Upper lobe of right lung (tissue), 1 donor: ENCODE measurements around the gene FAM53B. TPM values are rescaled to one million over a fixed set of nuclear protein-coding genes. Genes with fewer than 3 reads are reported as not detected.
A peak's percentile ranks its signal among the peaks of the same experiment; 100 is the strongest.

ENCODE experiments used
- ATAC-seq: fragments of 200-7000 bp; cut with Tn5 transposase; one replicate; pipeline ENCODE4 v1.9.1; 2020; ENCODE audit warnings: mild to moderate bottlenecking, moderate library complexity
- DNase-seq: peaks from one replicate; pipeline ENCODE4 v3.0.0-alpha.2; 2020
- H3K27ac ChIP-seq: fragments of 200-600 bp; one replicate; pipeline ENCODE4 v1.8.0; 2022
- H3K27me3 ChIP-seq: fragments of 200-600 bp; one replicate; pipeline ENCODE4 v1.8.0; 2022; ENCODE audit warnings: mild to moderate bottlenecking
- H3K36me3 ChIP-seq: fragments of 200-600 bp; one replicate; pipeline ENCODE4 v1.8.0; 2022
- H3K4me1 ChIP-seq: fragments of 200-600 bp; one replicate; pipeline ENCODE4 v1.8.0; 2022
- H3K4me3 ChIP-seq: fragments of 200-600 bp; one replicate; pipeline ENCODE4 v1.8.0; 2022; ENCODE audit warnings: mild to moderate bottlenecking
- H3K9me3 ChIP-seq: fragments of 200-600 bp; one replicate; pipeline ENCODE4 v1.8.0; 2022
- CTCF ChIP-seq: fragments of 200-600 bp; IDR thresholded peaks from one replicate; pipeline ENCODE4 v1.8.0; 2022; ENCODE audit warnings: antibody characterized with exemption
- intact Hi-C: fragments of 100-400 bp; cut with DNase I; formaldehyde crosslinking; loops from one replicate; pipeline ENCODE4 v1.11.0; 2022
- total RNA-seq: library from RNA; stranded (reverse); fragmentation: NEBNext Ultra II Directional; extraction: Animal tissue kit (Norgen Biotek cat#: 25700); gene quantifications from one replicate; pipeline ENCODE4 v1.2.1, GENCODE V29; 2021
- donor health status: DM: no; HTN: yes; CAD: no; lungs with severe emphysema.

The FAM53B gene
- total RNA-seq, 1 donor from 2014 or later, result 31.4 TPM

- TF ChIP-seq CTCF, result no peak
- no peak for ATAC-seq
- intact Hi-C loops, result loop anchor here (10.0 kb wide), 1 partner anchor 89 kb away; no protein-coding TSS in a partner anchor
- Histone ChIP-seq H3K4me3 (no peak overlapping the region), H3K27ac (peak overlapping the region; percentile 43), H3K4me1 (peaks cover 72% of the 10 kb centered on the region), H3K9me3 (no peaks in the 10 kb centered on the region), H3K36me3 (no peaks in the 10 kb centered on the region), H3K27me3 (no peaks in the 10 kb centered on the region)
- peak; percentile 35 for DNase-seq
Observed at GRCh38 chr10:124733571-124734245, 10.5 kb downstream of the FAM53B start.

GRCh38 chr10:124732931-124733570, 11.1 kb downstream of the FAM53B start:
- DNase-seq, result peak; percentile 84
- H3K9me3 ChIP-seq, result no peaks in the 10 kb centered on the region
- H3K4me1 ChIP-seq, result peaks cover 70% of the 10 kb centered on the region
- intact Hi-C loops, result loop anchor here (10.0 kb wide), 1 partner anchor 88 kb away; no protein-coding TSS in a partner anchor
- peak overlapping the region; percentile 43 for H3K27ac ChIP-seq
- H3K36me3 ChIP-seq, result no peaks in the 10 kb centered on the region
- H3K4me3 ChIP-seq, result no peak overlapping the region
- TF ChIP-seq CTCF, result no peak
- H3K27me3 ChIP-seq, result no peaks in the 10 kb centered on the region
- ATAC-seq, result peak; percentile 66

- ATAC-seq (no peak), DNase-seq (peak; percentile 21)
- TF ChIP-seq CTCF, result no peak
- Histone ChIP-seq H3K9me3 (no peaks in the 10 kb centered on the region), H3K4me1 (peaks cover 62% of the 10 kb centered on the region), H3K36me3 (no peaks in the 10 kb centered on the region), H3K4me3 (no peak overlapping the region), H3K27me3 (no peaks in the 10 kb centered on the region), H3K27ac (no peak overlapping the region)
- intact Hi-C loops, result loop anchor here (10.0 kb wide), 1 partner anchor 87 kb away; no protein-coding TSS in a partner anchor
Observed at GRCh38 chr10:124731551-124731950, 12.6 kb downstream of the FAM53B start.

- no peak overlapping the region for H3K27ac ChIP-seq
- TF ChIP-seq CTCF, result no peak
- peaks cover 54% of the 10 kb centered on the region for H3K4me1 ChIP-seq
- no peaks in the 10 kb centered on the region for H3K36me3 ChIP-seq
- no peak for DNase-seq
- intact Hi-C loops, result loop anchor here (10.0 kb wide), 1 partner anchor 86 kb away; no protein-coding TSS in a partner anchor
- no peaks in the 10 kb centered on the region for H3K27me3 ChIP-seq
- ATAC-seq, result no peak
- H3K9me3 ChIP-seq, result no peaks in the 10 kb centered on the region
- no peak overlapping the region for H3K4me3 ChIP-seq
Observed at GRCh38 chr10:124730790-124731189, 13.4 kb downstream of the FAM53B start.

GRCh38 chr10:124728830-124729661, 15.1 kb downstream of the FAM53B start:
- Histone ChIP-seq H3K27ac (peak overlapping the region; percentile 82), H3K4me3 (no peak overlapping the region), H3K9me3 (no peaks in the 10 kb centered on the region), H3K4me1 (peaks cover 58% of the 10 kb centered on the region), H3K36me3 (no peaks in the 10 kb centered on the region), H3K27me3 (no peaks in the 10 kb centered on the region)
- ATAC-seq (peak; percentile 56), DNase-seq (peak; percentile 62)
- no peak for TF ChIP-seq CTCF
- intact Hi-C loops, result no loop called here
